DMS153 treated with DMSO at 0.1 percent for 48 hours (cell line): ENCODE results near the gene KIF1A.
"Not testable (repeated sequence)": the region's sequence is repeated elsewhere in the genome, so short reads cannot be mapped to it uniquely, and the experiment has no call there.

Experiments
- DNase-seq: peaks from one replicate; lab custom pipeline; 2025; ENCODE audit not compliant: unreplicated experiment; lab: John Stamatoyannopoulos, UW

Gene KIF1A

GRCh38 chr2:240704651-240705050 lies 115.4 kb downstream of the KIF1A start:
- DNase-seq = no peak

GRCh38 chr2:240703417-240704341 lies 116.3 kb downstream of the KIF1A start:
- DNase-seq = no peak

DNA sequence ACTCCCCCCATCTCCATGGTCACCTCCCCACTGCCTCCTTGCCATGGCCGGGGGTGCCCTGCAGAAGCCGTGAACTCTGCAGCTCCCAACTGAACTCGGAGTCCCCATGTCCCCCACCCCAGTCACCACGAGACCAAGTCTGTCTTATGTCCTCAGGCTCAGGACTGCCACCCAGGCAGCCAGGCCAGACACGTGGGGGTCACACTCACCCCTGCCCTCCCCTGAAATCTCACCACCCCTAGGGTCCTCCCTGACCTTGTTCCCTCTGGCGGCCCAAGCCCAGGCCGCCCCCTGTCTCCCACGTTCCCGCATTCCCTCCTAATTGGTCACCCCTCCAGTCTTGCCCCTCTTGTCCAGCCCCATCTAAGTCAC lies 117.4 kb downstream of the KIF1A start:
- DNase-seq = no peak

DNA sequence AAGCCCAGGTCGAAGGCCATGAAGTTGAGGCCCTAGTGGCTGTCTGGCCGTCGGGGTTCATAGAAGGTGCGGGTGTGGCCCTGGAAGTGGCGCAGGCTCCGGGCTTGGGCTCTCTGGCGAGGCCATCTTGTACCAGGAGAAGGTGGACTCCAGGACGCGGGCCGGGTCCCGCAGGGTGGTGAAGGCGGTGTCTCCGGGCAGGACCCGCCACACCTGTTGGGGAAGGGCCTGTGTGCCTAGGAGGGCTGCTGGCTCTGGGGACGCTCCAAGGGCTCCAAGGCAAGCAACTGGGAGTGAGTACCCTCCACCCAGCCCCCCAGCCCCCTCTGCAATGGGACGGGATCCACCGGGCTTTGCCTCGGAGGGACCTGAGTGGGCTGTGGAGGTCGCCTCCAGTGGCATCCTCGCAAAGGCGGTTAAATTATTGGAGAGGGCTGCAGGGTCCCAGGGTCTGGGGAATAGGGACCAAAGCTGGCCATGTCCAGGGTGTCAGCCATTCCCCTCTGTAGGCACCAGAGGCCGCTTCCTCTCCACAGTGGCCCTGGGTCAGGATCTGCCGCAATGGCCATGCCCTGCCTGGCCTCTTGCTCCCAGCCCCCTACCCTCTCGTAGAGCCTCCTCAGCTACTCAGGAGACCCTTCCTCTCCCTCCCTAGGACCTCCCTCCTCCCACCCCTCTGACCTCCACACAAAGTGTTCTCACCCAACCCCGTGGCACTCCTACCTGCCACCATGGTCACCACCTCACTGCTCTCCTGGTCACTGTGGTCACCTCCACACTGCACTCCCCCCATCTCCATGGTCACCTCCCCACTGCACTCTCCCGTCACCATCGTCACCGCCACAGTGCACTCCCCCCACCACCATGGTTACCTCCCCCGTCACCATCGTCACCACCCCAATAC lies 118.0 kb downstream of the KIF1A start:
- no peak for DNase-seq

DNA sequence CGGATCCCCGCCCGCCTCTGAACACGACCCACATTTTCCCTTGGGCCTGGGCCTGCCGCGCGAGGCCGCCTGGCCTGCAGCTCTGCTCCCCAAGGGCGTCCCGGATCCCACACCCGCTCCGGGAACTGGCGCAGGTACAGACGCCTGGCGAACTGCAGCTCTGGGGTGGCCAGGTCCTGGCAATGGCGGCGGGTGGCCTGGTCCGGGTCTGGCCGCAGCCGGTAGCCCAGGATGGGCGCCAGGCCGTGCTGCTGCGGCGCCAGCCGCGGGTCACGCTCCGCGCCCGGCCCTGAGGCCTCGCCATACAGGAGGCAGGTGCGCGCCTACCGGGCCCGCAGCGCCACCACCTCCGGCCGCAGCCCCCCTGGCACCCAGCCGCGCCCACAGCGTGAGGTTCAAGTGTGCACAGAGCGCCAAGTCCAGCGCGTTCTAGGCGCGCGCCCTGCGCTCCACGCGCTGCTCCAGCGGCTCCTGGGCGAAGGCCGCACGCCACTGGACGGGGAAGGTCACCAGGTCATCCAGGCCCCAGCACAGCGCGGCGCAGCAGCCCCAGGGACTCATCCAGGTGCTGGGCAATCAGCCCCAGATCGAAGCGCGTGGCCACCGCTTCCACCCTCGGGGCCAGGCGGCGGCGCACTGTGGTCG lies 118.8 kb downstream of the KIF1A start:
- DNase-seq = no peak

DNA sequence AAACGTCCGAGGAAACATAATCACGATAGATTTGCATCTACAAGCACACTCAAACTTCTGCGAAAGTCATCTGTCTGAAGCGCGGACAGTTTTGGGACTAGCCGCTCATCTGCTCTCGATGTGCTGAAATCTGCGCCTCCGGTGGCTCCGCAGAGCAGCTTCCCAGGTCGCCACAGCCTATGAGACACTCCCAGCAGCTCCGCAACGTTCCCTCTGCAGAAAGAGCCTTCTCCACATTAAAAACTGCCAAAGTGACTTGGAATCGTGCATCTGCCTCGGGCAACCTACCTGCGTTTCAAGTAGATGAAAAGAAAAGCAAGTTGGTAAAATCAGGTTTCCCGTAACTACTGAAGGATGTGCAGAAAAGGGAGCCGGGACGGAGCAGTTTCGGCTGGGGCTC lies 119.4 kb downstream of the KIF1A start:
- not testable (repeated sequence) for DNase-seq

- DNase-seq = not testable (repeated sequence)
Measured at GRCh38 chr2:240699835-240700234, 120.2 kb downstream of the KIF1A start.

- not testable (repeated sequence) for DNase-seq
Measured at GRCh38 chr2:240698852-240699561, 121.0 kb downstream of the KIF1A start.

- not testable (repeated sequence) for DNase-seq
Measured at GRCh38 chr2:240696469-240696868, 123.5 kb downstream of the KIF1A start.

DNA sequence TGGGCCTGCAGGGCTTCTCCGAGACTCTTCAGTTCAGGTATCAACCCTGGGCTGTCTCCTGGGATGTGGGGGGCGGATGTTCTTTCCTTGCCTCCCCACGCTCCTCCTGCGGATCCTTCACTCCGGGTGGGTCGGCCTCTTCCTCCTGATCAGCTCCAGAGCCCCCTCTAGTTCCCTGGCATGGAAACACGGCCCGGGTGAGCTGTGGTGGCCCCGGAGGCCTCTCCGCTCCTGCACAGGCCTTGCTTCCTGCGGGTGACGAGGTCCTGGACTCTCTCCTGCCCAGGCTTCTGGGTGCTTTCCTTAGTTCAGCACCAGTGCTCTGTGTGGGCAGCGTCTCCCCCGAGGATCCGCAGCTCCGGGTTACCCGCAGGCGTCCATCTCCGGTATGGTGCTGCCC lies 124.4 kb downstream of the KIF1A start:
- not testable (repeated sequence) for DNase-seq

DNA sequence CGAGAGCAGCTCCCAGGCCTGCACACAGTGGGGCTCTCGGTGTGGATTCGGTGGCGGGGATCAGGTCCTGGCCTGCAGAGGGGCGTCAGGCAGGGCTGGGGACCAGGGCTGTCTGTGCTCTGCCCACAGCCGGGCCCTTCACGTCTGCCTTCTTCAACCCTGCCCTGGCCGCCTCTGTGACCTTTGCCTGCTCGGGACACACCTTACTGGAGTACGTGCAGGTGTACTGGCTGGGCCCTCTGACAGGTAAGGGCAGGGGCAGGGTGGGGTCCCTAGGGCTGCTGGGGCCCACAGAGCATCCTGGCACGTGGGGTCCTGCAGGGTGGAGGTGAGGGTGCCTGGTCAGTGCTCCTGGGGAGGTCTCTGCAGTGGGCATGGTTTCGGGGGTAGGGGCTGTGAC lies 125.7 kb downstream of the KIF1A start:
- not testable (repeated sequence) for DNase-seq

DNA sequence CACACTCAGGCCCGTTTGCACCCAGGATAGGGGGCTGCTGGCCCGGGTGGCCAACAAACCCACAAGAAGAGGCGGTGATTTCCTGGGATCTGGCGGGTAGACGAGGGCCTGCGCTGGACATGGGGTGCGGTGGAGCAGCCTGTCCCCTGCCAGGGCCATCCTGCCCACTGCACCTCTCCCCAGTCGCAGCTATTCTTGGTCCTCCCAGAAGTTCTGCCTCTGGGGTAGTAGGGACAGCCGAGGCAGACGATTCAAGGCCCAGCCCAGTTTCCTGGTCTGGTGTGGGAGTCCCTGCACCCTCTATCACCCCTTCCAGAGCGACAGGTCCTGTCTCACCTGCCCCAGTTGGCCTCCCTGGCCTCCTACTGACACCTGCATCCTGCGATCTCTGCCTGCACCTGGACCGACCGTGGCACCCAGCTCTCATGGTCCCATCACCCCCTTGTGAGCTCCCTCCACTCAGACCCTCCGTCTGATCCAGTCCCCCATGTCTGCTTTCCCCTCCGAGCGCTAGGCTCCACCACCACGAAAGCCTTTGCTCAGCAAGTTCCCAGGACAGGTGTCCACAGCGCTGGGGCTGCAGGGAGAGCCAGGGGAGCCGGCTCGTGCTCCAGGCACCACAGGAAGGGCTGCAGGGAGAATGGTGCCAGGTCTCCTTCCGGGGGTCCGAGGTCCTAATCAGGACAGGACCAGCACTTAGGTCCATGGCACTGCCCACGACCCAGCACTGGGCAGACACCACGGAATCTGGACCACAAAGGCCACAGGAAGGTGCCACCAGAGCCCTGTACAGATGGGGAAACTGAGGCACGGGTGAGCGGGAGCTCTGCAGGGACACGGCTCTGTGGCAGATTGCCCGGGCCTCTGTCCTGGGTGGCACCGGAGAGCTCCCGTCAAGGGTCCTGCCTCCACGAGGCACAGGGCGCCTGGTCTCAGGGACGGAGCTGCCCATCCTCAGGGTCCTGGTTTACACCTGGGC lies 127.1 kb downstream of the KIF1A start:
- not testable (repeated sequence) for DNase-seq

- DNase-seq = not testable (repeated sequence)
Measured at GRCh38 chr2:240691631-240692420, 128.2 kb downstream of the KIF1A start, which contains the start of gene AQP12A. Gene AQP12A, plus strand, starts transcription at chr2:240691866. Its CDS starts 48 bp downstream, at chr2:240691914.

- DNase-seq = not testable (repeated sequence)
Measured at GRCh38 chr2:240691075-240691427, 129.0 kb downstream of the KIF1A start.

GRCh38 chr2:240690421-240691074 lies 129.5 kb downstream of the KIF1A start:
- DNase-seq = not testable (repeated sequence)

- no peak for DNase-seq
Measured at GRCh38 chr2:240689975-240690374, 130.0 kb downstream of the KIF1A start.

DNA sequence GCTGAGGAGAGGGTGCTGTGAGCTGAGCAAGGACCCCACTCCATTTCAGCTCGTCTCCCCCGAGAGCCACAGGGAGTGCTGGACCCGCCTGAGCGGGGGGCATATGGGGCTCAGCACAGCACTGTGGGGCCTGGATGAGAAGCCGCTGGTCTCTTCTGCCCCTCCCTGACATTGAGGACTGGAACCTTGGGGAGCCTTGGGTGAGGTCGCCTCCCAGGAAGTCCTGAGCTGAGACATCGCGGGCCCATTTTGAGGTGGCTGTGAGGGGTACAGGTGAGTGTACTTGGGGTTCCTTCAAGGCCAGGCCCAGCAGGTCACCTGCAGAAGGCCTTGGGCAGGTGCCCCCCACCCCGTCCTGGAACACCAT lies 131.5 kb downstream of the KIF1A start:
- no peak for DNase-seq
